ENCODE results near the gene CCDC38. TPM values are rescaled to one million over a fixed set of nuclear protein-coding genes. Genes with fewer than 3 reads are reported as not detected.
"Not testable (repeated sequence)": the region's sequence is repeated elsewhere in the genome, so short reads cannot be mapped to it uniquely, and the experiment has no call there.

CCDC38 gene
- total RNA-seq, 1 donor from 2014 or later = not detected

DNA sequence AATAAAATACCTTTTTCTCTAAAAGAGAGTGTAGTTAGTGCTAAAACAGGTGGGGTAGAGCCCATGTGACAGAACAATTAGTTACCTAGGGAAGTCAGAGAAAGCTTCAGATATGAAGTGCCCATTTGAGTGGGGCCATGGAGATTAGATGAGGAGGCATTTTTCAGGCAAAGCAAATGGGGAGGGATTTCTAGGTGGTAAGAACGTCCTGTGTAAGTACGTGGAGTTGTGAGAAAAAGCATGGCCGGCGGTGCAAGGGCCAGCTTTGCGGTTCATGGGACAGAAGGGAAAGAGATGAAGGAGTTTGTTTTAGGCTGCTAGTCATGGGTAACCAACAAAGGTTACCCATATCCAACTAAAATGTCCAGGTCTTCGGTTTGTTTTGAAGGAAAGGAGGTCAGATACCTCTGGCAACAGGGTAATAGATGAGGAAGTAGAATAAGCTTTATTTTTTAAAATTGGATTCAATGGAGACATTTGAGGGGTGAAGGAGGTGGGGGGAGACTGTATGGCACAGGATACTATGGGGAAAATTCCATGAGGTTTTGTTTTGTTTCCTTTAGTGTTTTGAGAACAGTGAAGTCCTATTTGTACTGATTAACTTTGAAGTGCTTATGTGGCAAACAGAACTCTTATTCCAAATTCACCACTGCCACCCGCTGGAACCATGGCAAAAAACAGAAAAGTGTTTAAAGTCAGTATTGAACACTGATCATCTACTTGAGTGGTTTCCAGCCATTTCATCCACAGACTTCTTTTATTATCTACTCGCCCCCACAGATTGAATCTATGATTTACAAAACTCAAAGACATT, 93.6 kb downstream of the CCDC38 start:
- H3K27ac Mint-ChIP-seq (ENCODE audit: unreplicated experiment) = no peak overlapping the region
- no peaks in the 10 kb centered on the region for H3K9me3 Mint-ChIP-seq (ENCODE audit: unreplicated experiment)
- no peak for DNase-seq
- no peak overlapping the region for H3K4me3 Mint-ChIP-seq (ENCODE audit: unreplicated experiment)
- H3K4me1 Mint-ChIP-seq (ENCODE audit: low read depth, unreplicated experiment) = no peaks in the 10 kb centered on the region
- peaks cover 2% of the 10 kb centered on the region for H3K27me3 Mint-ChIP-seq (ENCODE audit: unreplicated experiment)
- no peaks in the 10 kb centered on the region for H3K36me3 Mint-ChIP-seq (ENCODE audit: unreplicated experiment)
- TF ChIP-seq, protein P1, sequence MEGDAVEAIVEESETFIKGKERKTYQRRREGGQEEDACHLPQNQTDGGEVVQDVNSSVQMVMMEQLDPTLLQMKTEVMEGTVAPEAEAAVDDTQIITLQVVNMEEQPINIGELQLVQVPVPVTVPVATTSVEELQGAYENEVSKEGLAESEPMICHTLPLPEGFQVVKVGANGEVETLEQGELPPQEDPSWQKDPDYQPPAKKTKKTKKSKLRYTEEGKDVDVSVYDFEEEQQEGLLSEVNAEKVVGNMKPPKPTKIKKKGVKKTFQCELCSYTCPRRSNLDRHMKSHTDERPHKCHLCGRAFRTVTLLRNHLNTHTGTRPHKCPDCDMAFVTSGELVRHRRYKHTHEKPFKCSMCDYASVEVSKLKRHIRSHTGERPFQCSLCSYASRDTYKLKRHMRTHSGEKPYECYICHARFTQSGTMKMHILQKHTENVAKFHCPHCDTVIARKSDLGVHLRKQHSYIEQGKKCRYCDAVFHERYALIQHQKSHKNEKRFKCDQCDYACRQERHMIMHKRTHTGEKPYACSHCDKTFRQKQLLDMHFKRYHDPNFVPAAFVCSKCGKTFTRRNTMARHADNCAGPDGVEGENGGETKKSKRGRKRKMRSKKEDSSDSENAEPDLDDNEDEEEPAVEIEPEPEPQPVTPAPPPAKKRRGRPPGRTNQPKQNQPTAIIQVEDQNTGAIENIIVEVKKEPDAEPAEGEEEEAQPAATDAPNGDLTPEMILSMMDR (IDR thresholded peaks at IDR 0.05; ENCODE audit: partially characterized antibody, unreplicated experiment) = no peak

DNA sequence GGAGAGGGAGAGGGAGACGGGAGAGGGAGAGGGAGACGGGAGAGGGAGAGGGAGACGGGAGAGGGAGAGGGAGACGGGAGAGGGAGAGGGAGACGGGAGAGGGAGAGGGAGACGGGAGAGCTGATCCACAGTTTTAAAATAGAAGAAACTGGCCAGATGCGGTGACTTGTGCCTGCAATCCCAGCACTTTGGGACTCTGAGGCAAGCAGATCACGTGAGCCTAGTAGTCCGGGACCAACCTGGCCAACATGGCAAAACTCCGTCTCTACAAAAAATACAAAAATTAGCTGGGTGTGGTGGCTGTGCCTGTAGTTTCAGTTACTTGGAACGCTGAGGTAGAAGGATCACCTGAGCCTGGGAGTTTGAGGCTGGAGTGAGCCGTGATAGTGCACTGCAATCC, 100.0 kb downstream of the CCDC38 start:
- DNase-seq; H3K36me3 Mint-ChIP-seq (ENCODE audit: unreplicated experiment); H3K4me1 Mint-ChIP-seq (ENCODE audit: low read depth, unreplicated experiment); H3K4me3 Mint-ChIP-seq (ENCODE audit: unreplicated experiment); H3K27ac Mint-ChIP-seq (ENCODE audit: unreplicated experiment); H3K9me3 Mint-ChIP-seq (ENCODE audit: unreplicated experiment); H3K27me3 Mint-ChIP-seq (ENCODE audit: unreplicated experiment): not testable (repeated sequence)

DNA sequence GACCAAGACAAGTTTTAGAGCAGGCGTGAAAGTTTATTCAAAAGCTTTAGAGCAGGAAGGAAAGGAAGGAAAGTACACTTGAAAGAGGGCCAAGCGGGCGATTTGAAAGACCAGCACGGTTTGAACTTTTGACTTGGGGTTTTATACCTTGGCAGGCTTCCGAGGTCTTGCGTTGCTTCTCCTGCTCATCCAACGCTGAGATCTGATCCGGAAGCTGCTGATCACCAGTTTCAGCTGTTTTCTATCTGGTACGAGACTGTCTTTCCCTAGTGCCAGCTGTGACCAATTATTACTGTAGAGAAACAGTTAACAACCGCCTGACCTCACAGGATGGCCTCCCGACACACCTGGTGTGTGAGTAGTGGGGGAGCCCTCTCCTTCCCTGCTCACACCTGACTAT, 104.3 kb downstream of the CCDC38 start:
- H3K4me1 Mint-ChIP-seq (ENCODE audit: low read depth, unreplicated experiment) = no peaks in the 10 kb centered on the region
- H3K27me3 Mint-ChIP-seq (ENCODE audit: unreplicated experiment) = no peaks in the 10 kb centered on the region
- H3K4me3 Mint-ChIP-seq (ENCODE audit: unreplicated experiment) = no peak overlapping the region
- no peaks in the 10 kb centered on the region for H3K36me3 Mint-ChIP-seq (ENCODE audit: unreplicated experiment)
- DNase-seq = no peak
- H3K27ac Mint-ChIP-seq (ENCODE audit: unreplicated experiment) = no peak overlapping the region
- TF ChIP-seq, protein P1 (IDR thresholded peaks at IDR 0.05; ENCODE audit: partially characterized antibody, unreplicated experiment) = no peak
- H3K9me3 Mint-ChIP-seq (ENCODE audit: unreplicated experiment) = peaks cover 2% of the 10 kb centered on the region

DNA sequence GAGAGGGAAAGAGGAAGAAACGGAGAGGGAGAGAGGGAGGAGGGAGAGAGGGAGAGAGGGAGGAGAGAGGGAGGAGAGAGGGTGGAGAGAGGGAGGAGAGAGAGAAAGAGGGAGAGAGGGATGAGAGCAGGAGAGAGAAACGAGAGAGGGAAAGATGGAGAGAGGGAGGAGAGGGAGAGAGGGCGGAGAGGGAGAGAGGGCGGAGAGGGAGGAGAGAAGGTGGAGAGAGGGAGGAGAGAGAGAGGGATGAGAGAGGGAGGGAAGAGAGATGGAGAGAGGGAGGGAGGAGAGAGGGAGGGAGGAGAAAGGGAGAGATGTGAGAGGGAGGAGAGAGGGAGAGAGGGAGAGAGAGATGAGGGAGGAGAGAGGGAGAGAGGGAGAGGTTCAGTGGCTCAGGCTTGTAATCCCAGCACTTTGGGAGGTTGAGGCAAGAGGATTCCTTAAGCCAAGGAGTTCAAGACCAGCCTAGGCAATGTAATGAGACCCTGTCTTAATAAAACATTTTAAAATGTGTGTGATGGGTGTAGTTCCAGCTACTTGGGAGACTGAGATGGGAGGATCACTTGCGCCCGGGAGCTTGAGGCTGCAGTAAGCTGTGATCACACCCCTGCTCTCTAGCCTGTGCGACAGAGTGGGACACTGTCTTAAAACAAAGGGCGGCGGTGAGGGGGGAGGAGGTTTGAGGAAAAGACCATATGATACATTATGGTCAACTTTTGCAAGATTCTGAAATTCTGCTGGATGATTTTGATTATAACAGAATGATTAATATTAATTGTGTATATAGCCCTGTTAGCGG, 105.0 kb downstream of the CCDC38 start:
- H3K27ac Mint-ChIP-seq (ENCODE audit: unreplicated experiment) = no peak overlapping the region
- H3K9me3 Mint-ChIP-seq (ENCODE audit: unreplicated experiment) = peaks cover 2% of the 10 kb centered on the region
- TF ChIP-seq, protein P1 (IDR thresholded peaks at IDR 0.05; ENCODE audit: partially characterized antibody, unreplicated experiment) = no peak
- no peaks in the 10 kb centered on the region for H3K36me3 Mint-ChIP-seq (ENCODE audit: unreplicated experiment)
- no peak for DNase-seq
- H3K27me3 Mint-ChIP-seq (ENCODE audit: unreplicated experiment) = no peaks in the 10 kb centered on the region
- no peaks in the 10 kb centered on the region for H3K4me1 Mint-ChIP-seq (ENCODE audit: low read depth, unreplicated experiment)
- no peak overlapping the region for H3K4me3 Mint-ChIP-seq (ENCODE audit: unreplicated experiment)

DNA sequence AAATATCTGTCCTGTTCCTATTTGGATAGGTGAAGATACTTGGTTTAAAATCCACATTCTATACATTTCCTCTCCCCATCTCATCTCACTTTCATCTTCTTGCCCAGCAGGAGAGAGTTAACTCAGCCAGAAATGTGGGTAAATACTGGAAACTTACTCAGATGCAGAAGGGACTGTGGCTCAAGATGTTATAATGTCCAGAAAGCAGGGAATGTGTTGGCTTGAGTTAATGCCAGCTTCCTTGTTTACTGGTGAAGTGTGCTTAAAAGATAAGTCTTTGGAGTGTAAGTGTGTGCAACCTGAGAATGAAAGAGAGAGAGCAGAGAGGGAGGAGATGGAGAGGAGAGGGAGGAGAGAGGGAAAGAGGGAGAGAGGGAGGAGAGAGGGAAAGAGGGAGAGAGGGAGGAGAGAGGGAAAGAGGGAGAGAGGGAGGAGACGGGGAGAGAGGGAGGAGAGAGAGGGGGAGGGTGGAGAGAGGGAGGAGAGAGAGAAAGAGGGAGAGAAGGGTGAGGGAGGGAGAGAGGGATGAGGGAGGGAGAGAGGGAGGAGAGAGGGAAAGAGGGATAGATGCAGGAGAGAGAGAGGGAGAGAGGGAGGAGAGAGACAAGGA, 105.7 kb downstream of the CCDC38 start:
- peaks cover 2% of the 10 kb centered on the region for H3K9me3 Mint-ChIP-seq (ENCODE audit: unreplicated experiment)
- TF ChIP-seq, protein P1 (IDR thresholded peaks at IDR 0.05; ENCODE audit: partially characterized antibody, unreplicated experiment) = no peak
- no peaks in the 10 kb centered on the region for H3K36me3 Mint-ChIP-seq (ENCODE audit: unreplicated experiment)
- no peak overlapping the region for H3K27ac Mint-ChIP-seq (ENCODE audit: unreplicated experiment)
- no peak overlapping the region for H3K4me3 Mint-ChIP-seq (ENCODE audit: unreplicated experiment)
- H3K27me3 Mint-ChIP-seq (ENCODE audit: unreplicated experiment) = no peaks in the 10 kb centered on the region
- H3K4me1 Mint-ChIP-seq (ENCODE audit: low read depth, unreplicated experiment) = no peaks in the 10 kb centered on the region
- no peak for DNase-seq

Measured in glutamatergic neuron (in vitro differentiated cells).